K562 (cell line): ENCODE measurements around the gene AZGP1. TPM values are rescaled to one million over a fixed set of nuclear protein-coding genes. Genes with fewer than 3 reads are reported as not detected.

Experiments
- ATAC-seq: fragments of 200-7000 bp; cut with Tn5 transposase; 3 replicates; pipeline ENCODE4 v1.9.1; 2020; ENCODE audit warnings: moderate library complexity
- BruUV-seq: library from RNA; stranded (reverse); fragments of 400-500 nt; replicated peaks from 2 replicates; lab custom pipeline; 2021; lab: Mats Ljungman, UMichigan
- CTCF ChIA-PET: fragments of 300-600 bp; formaldehyde crosslinking; extraction: SDS; loops from one replicate; lab custom pipeline; 2021; ENCODE audit warnings: low intra/inter-chr PET ratio; lab: Yijun Ruan, JAX
- POLR2A ChIA-PET: fragments of 300-600, 350-650 bp; sonication (Branson Sonifier 250); formaldehyde crosslinking; extraction: SDS; loops from one replicate; lab custom pipeline; 2021; ENCODE audit warnings: antibody characterized with exemption, inconsistent platforms; lab: Yijun Ruan, JAX
- DNase-seq, 4 experiments: peaks; one replicate each; pipeline versions ENCODE4 v3.0.0 to v3.0.0-alpha.2; 2011 to 2018; ENCODE audit warnings: low spot score in 3 of 4, mixed read lengths in 3 of 4; ENCODE audit errors: extremely low read depth in 1 of 4
- FAIRE-seq: peaks from 2 replicates; lab custom pipeline; 2011; peaks lifted over from hg19 to GRCh38; lab: Jason Lieb, UNC
- H2AFZ ChIP-seq: 2 replicates; pipeline ENCODE4 v1.6.0; 2011; ENCODE audit warnings: low read depth, low read length, control low read depth, inconsistent platforms
- H3K27ac ChIP-seq: fragments of 200-600 bp; 3 replicates; pipeline ENCODE4 v1.8.0; 2011; ENCODE audit warnings: low read depth, mild to moderate bottlenecking, control low read depth, inconsistent platforms, low read length, moderate library complexity, mixed read lengths; ENCODE audit errors: extremely low read depth
- H3K27me3 ChIP-seq, 2 experiments: fragments of 300-600 bp in 1 of 2; 2 replicates in 1 of 2; 3 replicates in 1 of 2; pipeline versions ENCODE4 v1.6.0 to v1.8.0; 2011; ENCODE audit warnings: inconsistent platforms in 2 of 2, low read length in 2 of 2, mild to moderate bottlenecking in 1 of 2, mixed read lengths in 1 of 2, moderate library complexity in 1 of 2; ENCODE audit not compliant: control insufficient read depth in 2 of 2, insufficient read depth in 2 of 2
- H3K36me3 ChIP-seq: fragments of 300-600 bp; 3 replicates; pipeline ENCODE4 v1.8.0; 2011; ENCODE audit warnings: mild to moderate bottlenecking, low read length, inconsistent platforms; ENCODE audit not compliant: control insufficient read depth, insufficient read depth
- H3K4me1 ChIP-seq, 2 experiments: fragments of 200-600 bp in 1 of 2; replicated peaks in 1 of 2; 2 replicates in 1 of 2; 3 replicates in 1 of 2; pipeline versions ENCODE4 v1.5.1 to v1.8.0; 2011; ENCODE audit warnings: inconsistent platforms in 2 of 2, low read length in 2 of 2, mild to moderate bottlenecking in 1 of 2, mixed read lengths in 1 of 2, moderate library complexity in 1 of 2; ENCODE audit not compliant: control insufficient read depth in 2 of 2, insufficient read depth in 2 of 2
- H3K4me2 ChIP-seq: 2 replicates; pipeline ENCODE4 v1.6.1; 2011; ENCODE audit warnings: low read length, control low read depth, inconsistent platforms, mixed read lengths; ENCODE audit not compliant: insufficient read depth
- H3K4me3 ChIP-seq: fragments of 200-600 bp; sonication (generic), shearing (Covaris generic); 2 replicates; pipeline ENCODE4 v1.5.1; 2016; ENCODE audit warnings: control low read depth, inconsistent platforms
- H3K79me2 ChIP-seq: fragments of 200-600 bp; 3 replicates; pipeline ENCODE4 v1.8.0; 2011; ENCODE audit warnings: low read length, inconsistent platforms; ENCODE audit not compliant: control insufficient read depth, insufficient read depth
- H3K9ac ChIP-seq, 2 experiments: 2 replicates each; pipeline versions ENCODE4 v1.6.0 to v1.6.1; 2011; ENCODE audit warnings: low read depth in 2 of 2, low read length in 2 of 2, control low read depth in 1 of 2, inconsistent platforms in 1 of 2, mild to moderate bottlenecking in 1 of 2, mixed read lengths in 1 of 2; ENCODE audit not compliant: insufficient read depth in 1 of 2
- H3K9me1 ChIP-seq: one replicate; pipeline ENCODE4 v1.6.0; 2011; ENCODE audit warnings: inconsistent platforms, mild to moderate bottlenecking, low read length, moderate library complexity; ENCODE audit not compliant: control insufficient read depth, insufficient read depth
- H3K9me3 ChIP-seq: replicated peaks from 2 replicates; pipeline ENCODE4 v1.5.1; 2011; ENCODE audit warnings: low read depth, low read length, inconsistent platforms; ENCODE audit not compliant: control insufficient read depth, insufficient read depth
- H4K20me1 ChIP-seq: replicated peaks from 2 replicates; pipeline ENCODE4 v1.6.1; 2011; ENCODE audit warnings: low read length, inconsistent platforms, mixed read lengths; ENCODE audit not compliant: control insufficient read depth, insufficient read depth
- EZH2 ChIP-seq: IDR thresholded peaks from 2 replicates; pipeline ENCODE4 v1.6.1; 2012; ENCODE audit warnings: low read depth, mild to moderate bottlenecking, inconsistent platforms, low read length, borderline replicate concordance
- FOS ChIP-seq: IDR thresholded peaks from 3 replicates; pipeline ENCODE4 v1.6.1; 2011; ENCODE audit not compliant: insufficient read length; ENCODE audit errors: extremely low read depth
- FOXA3 ChIP-seq, 2 experiments: fragments of 450-650 bp in 1 of 2; sonication (generic) in 1 of 2; formaldehyde crosslinking; IDR thresholded peaks in 1 of 2; conservative IDR thresholded peaks in 1 of 2; 2 replicates each; pipeline versions ENCODE4 v1.4.0 to v1.8.0; 2020 to 2022; ENCODE audit warnings: mild to moderate bottlenecking in 2 of 2, missing genetic modification reagents in 1 of 2
- ZNF217 ChIP-seq: sonication (generic); formaldehyde crosslinking; IDR thresholded peaks from 2 replicates; pipeline ENCODE4 v1.8.0; 2022; ENCODE audit warnings: mild to moderate bottlenecking, missing genetic modification reagents
- ZNF318 ChIP-seq, 2 experiments: fragments of 450-650 bp; IDR thresholded peaks; 2 replicates each; pipeline ENCODE4 v1.6.1; 2016; ENCODE audit warnings: mild to moderate bottlenecking in 2 of 2, borderline replicate concordance in 1 of 2, low read depth in 1 of 2, moderate library complexity in 1 of 2
- WGBS: fragments of 100-300 bp; shearing (Covaris generic); methylation state at CpG from one replicate; pipeline ENCODE4 v1.1.6; 2016; ENCODE audit warnings: low coverage, mixed read lengths; ENCODE audit not compliant: insufficient coverage; ENCODE audit errors: missing lambda C conversion rate; 5-methylcytosine and 5-hydroxymethylcytosine counted together
- in situ Hi-C: fragments of 300-500 bp; cut with MboI; formaldehyde crosslinking; loops from 4 replicates; pipeline ENCODE4 v1.15.0; 2018; ENCODE audit warnings: inconsistent platforms, mixed read lengths
- intact Hi-C: fragments of 100-400 bp; cut with micrococcal nuclease; formaldehyde crosslinking; loops from 2 replicates; pipeline ENCODE4 v1.14.2; 2022
- polyA plus RNA-seq, 8 experiments: library from polyadenylated mRNA; depleted of rRNA in 4 of 8; stranded (reverse) in 5 of 8; unstranded in 3 of 8; fragments of >200 nt; fragmentation: Nextera tagmentation in 2 of 8; fragmentation: Illumina TruSeq in 1 of 8; extraction: Ambion mirVana in 2 of 8; extraction: Trizol in 1 of 8; gene quantifications; 2 replicates each; pipeline versions ENCODE4 v1.2.1 to v1.2.3, GENCODE V29; 2011 to 2014; ENCODE audit warnings: inconsistent platforms in 1 of 8, missing spikeins in 1 of 8
- total RNA-seq, 7 experiments: library from RNA; depleted of rRNA in 6 of 7; stranded (reverse); fragments of >200 nt in 6 of 7; fragmentation: Illumina TruSeq in 2 of 7; extraction: Trizol in 2 of 7; gene quantifications; 2 replicates each; pipeline versions ENCODE4 v1.2.1 to v1.2.3, GENCODE V29; 2011 to 2021; ENCODE audit warnings: low replicate concordance in 1 of 7

The AZGP1 gene
- total and polyA plus RNA-seq, 9 of the 15 experiments (the other 6 are each of a cell fraction or from before 2014, with no cell fraction given), result 0.18 to 0.53 TPM; not detected in 7

DNA sequence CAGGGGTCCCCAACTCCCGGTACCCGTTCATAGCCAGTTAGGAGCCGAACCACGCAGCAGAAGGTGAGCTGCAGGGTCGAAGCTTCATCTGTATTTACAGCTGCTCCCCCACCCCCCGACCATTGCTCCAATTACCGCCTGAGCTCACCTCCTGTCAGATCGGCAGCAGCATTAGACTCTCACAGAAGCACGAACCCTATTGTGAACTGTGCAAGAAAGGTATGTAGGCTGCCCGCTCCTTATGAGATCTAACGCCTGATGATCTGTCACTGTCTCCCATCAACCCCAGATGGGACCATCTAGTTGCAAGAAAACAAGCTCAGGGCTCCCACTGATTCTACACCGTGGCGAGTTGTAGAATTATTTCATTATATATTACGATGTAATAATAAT lies 14.6 kb upstream of the AZGP1 start:
- no peaks in the 10 kb centered on the region for H3K36me3 ChIP-seq
- H3K9me3 ChIP-seq, result no peaks in the 10 kb centered on the region
- peaks cover 24 to 45% of the 10 kb centered on the region in 2 experiments for H3K27me3 ChIP-seq
- ATAC-seq, result no peak
- no peak overlapping the region for H3K27ac ChIP-seq
- H3K4me2 ChIP-seq, result no peak overlapping the region; the same call in 1 of the 2 replicates
- H2AFZ ChIP-seq, result peak overlapping the region; percentile 57; the same call in 1 of the 2 replicates
- H3K79me2 ChIP-seq, result no peaks in the 10 kb centered on the region
- FAIRE-seq, result no peak
- DNase-seq, result no peak
- CTCF ChIA-PET, result interaction anchor here (1.1 to 3.5 kb wide), 4 partner anchors 11 to 359 kb away, joined by 3 to 24 read pairs (median 6); no protein-coding TSS in a partner anchor
- intact Hi-C loops, result loop anchor here (2.0 to 10.0 kb wide), 3 partner anchors 90 to 463 kb away; partner anchors contain the start of genes PVRIG and ZNF3
- no peaks in the 10 kb centered on the region for H3K9me1 ChIP-seq
- H3K4me3 ChIP-seq, result no peak overlapping the region
- H3K9ac ChIP-seq, result no peak overlapping the region
- 52% methylated on average over 14 of the region's 14 CpGs for WGBS
- in situ Hi-C loops, result loop anchor here (5.0 to 10.0 kb wide), 3 partner anchors 73 to 224 kb away; partner anchors contain the start of genes MBLAC1, PVRIG and TRIM4
- 0 out of 4 replicates have a peak, but pooled peaks of 1 of the 2 experiments have one; percentile 36 for TF ChIP-seq FOXA3 (CRISPR knock-in tag; conservative IDR thresholded peaks at IDR 0.05 in 1 of 2, IDR thresholded peaks at IDR 0.05 in 1 of 2)
- TF ChIP-seq FOS, result no peak
- TF ChIP-seq, all 486 proteins: peak for 1
- Histone ChIP-seq H4K20me1 (0 out of 2 replicates have a peak, but pooled peaks cover 4% of the 10 kb centered on the region), H3K4me1 (peaks cover 7 to 16% of the 10 kb centered on the region in 2 experiments; a peak in 3 of 5 replicates)
- POLR2A ChIA-PET, result interaction anchor here (0.5 to 1.0 kb wide), 3 partner anchors 16 to 105 kb away, joined by 3 read pairs; partner anchors contain the start of gene TRIM4
- no TSS peak for BruUV-seq

DNA sequence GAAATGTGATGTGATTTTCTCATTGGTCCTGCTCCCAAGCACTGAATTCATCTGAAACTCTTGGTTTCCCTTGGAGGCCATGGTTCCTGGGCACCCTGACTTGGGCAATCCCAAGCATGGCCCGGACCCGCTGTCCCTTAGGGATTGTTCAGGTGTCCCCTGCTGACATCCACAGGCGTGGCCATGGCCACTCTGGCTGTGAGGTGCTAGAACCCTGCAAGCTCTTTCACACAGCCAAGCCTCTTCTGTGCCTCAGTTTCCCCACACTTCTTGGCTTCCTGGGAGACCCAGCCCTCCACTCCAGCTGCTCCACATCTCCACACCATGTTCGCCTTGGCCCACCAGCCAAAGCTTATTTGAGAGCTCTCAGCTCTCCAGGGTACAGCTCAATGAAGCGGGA lies 12.0 kb upstream of the AZGP1 start:
- no peaks in the 10 kb centered on the region for H3K9me1 ChIP-seq
- in situ Hi-C loops (loop anchor here (5.0 kb wide), 1 partner anchor 51 kb away; no protein-coding TSS in a partner anchor), intact Hi-C loops (no loop called here)
- H3K27me3 ChIP-seq, result peaks cover 35 to 68% of the 10 kb centered on the region in 2 experiments
- H3K4me2 ChIP-seq, result no peak overlapping the region
- 43% methylated on average over 4 of the region's 5 CpGs for WGBS
- peaks cover 7 to 14% of the 10 kb centered on the region in 2 experiments; a peak in 3 of 5 replicates for H3K4me1 ChIP-seq
- FAIRE-seq (no peak), DNase-seq (no peak), ATAC-seq (no peak)
- 0 out of 2 replicates have a peak, but pooled peaks cover 4% of the 10 kb centered on the region for H4K20me1 ChIP-seq
- no TSS peak for BruUV-seq
- H3K36me3 ChIP-seq, result no peaks in the 10 kb centered on the region
- no peak overlapping the region for H3K9ac ChIP-seq
- H3K27ac ChIP-seq, result no peak overlapping the region
- ChIA-PET POLR2A (interaction anchor here (0.6 to 1.1 kb wide), 2 partner anchors 12 to 32 kb away, joined by 3 read pairs; partner anchors contain the start of gene AZGP1), CTCF (no interaction called here)
- no peaks in the 10 kb centered on the region for H3K79me2 ChIP-seq
- H3K4me3 ChIP-seq, result no peak overlapping the region
- no peak overlapping the region for H2AFZ ChIP-seq
- H3K9me3 ChIP-seq, result no peaks in the 10 kb centered on the region
- TF ChIP-seq EZH2 (no peak), ZNF217 (no peak), ZNF318 (IDR thresholded peaks at IDR 0.05; ENCODE audit: borderline replicate concordance in 1 of 2, low read depth in 1 of 2) (no peak)
